Calu3 (cell line): ENCODE results near the gene RNF39. TPM values are rescaled to one million over a fixed set of nuclear protein-coding genes. Genes with fewer than 3 reads are reported as not detected.
A peak's percentile ranks its signal among the peaks of the same experiment; 100 is the strongest.

Source experiments
- BruUV-seq: library from RNA; stranded (reverse); fragments of 400-500 nt; replicated peaks from 2 replicates; lab custom pipeline; 2021; lab: Mats Ljungman, UMichigan
- CTCF ChIA-PET: fragments of 300-600 bp; sonication (Branson Sonifier 250); formaldehyde crosslinking; loops from one replicate; lab custom pipeline; 2022; ENCODE audit warnings: antibody characterized with exemption; lab: Charles Lee
- DNase-seq: peaks from one replicate; pipeline ENCODE4 v3.0.0; 2022
- H3K27ac Mint-ChIP-seq: one replicate; pipeline ENCODE4 v1.8.0; 2022; ENCODE audit warnings: mixed read lengths; ENCODE audit not compliant: unreplicated experiment
- H3K27me3 Mint-ChIP-seq: one replicate; pipeline ENCODE4 v1.8.0; 2022; ENCODE audit warnings: mixed read lengths; ENCODE audit not compliant: unreplicated experiment
- H3K36me3 Mint-ChIP-seq: one replicate; pipeline ENCODE4 v1.8.0; 2022; ENCODE audit warnings: mild to moderate bottlenecking, moderate library complexity, mixed read lengths; ENCODE audit not compliant: insufficient read depth, unreplicated experiment
- H3K4me1 Mint-ChIP-seq: one replicate; pipeline ENCODE4 v1.8.0; 2022; ENCODE audit warnings: mild to moderate bottlenecking, low read depth, mixed read lengths; ENCODE audit not compliant: unreplicated experiment
- H3K4me3 Mint-ChIP-seq: one replicate; pipeline ENCODE4 v1.8.0; 2022; ENCODE audit warnings: mild to moderate bottlenecking, low read depth, moderate library complexity, mixed read lengths; ENCODE audit not compliant: unreplicated experiment
- H3K9me3 Mint-ChIP-seq: one replicate; pipeline ENCODE4 v1.8.0; 2022; ENCODE audit warnings: low read depth, mixed read lengths; ENCODE audit not compliant: unreplicated experiment
- intact Hi-C: fragments of 100-400 bp; cut with micrococcal nuclease; formaldehyde crosslinking; loops from one replicate; pipeline ENCODE4 v1.10.0; 2022; ENCODE audit not compliant: unreplicated experiment
- total RNA-seq: library from RNA; stranded (reverse); gene quantifications from 2 replicates; pipeline ENCODE4 v1.2.3, GENCODE V29; 2022
- TF ChIP-seq, protein P1 (sequence below): fragments of 200-600 bp; IDR thresholded peaks from one replicate; pipeline ENCODE4 v1.8.0; 2022; ENCODE audit warnings: antibody characterized with exemption; ENCODE audit not compliant: unreplicated experiment

The RNF39 gene
- total RNA-seq, 1 experiment from 2014 or later: 1.3 TPM

DNA sequence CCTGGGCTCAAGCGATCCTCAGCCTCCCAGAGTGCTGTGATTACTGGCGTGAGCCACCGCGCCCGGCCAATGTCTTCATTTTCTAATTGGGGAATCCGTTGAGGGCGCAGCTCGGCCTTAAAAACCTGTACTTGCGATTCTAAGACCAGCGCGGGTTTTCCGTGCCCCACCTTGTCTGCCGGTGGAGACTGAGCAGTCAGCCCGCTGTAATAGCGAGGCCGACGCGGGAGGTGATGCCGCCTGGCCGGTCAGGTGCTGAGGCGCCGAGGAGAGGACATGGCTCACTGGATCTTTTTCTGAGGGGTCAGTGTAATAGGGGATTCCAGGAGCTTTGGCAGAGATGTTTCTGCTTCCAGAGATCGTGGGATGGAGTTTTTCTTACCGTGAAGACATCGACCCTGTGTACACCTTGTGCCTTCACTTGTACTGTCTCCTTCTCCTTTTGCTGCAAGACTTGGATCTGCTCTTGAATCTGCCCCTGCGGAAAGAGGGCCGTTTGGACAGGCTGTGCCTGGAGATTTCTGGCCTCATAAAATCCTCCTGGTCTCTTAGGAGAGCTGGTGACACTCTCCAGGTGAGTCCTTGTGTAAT is 35.8 kb upstream of the RNF39 start:
- H3K36me3 Mint-ChIP-seq: peaks cover 74% of the 10 kb centered on the region
- BruUV-seq: no TSS peak
- intact Hi-C loops: no loop called here
- H3K27ac Mint-ChIP-seq: peak overlapping the region; percentile 73
- peaks cover 35% of the 10 kb centered on the region for H3K4me1 Mint-ChIP-seq
- no peaks in the 10 kb centered on the region for H3K9me3 Mint-ChIP-seq
- CTCF ChIA-PET: interaction anchor here (2.9 to 5.1 kb wide), 2 partner anchors 8 to 19 kb away, joined by 25 to 31 read pairs; no protein-coding TSS in a partner anchor
- no peak for DNase-seq
- no peaks in the 10 kb centered on the region for H3K27me3 Mint-ChIP-seq
- peak overlapping the region; percentile 70 for H3K4me3 Mint-ChIP-seq
- TF ChIP-seq, protein P1, sequence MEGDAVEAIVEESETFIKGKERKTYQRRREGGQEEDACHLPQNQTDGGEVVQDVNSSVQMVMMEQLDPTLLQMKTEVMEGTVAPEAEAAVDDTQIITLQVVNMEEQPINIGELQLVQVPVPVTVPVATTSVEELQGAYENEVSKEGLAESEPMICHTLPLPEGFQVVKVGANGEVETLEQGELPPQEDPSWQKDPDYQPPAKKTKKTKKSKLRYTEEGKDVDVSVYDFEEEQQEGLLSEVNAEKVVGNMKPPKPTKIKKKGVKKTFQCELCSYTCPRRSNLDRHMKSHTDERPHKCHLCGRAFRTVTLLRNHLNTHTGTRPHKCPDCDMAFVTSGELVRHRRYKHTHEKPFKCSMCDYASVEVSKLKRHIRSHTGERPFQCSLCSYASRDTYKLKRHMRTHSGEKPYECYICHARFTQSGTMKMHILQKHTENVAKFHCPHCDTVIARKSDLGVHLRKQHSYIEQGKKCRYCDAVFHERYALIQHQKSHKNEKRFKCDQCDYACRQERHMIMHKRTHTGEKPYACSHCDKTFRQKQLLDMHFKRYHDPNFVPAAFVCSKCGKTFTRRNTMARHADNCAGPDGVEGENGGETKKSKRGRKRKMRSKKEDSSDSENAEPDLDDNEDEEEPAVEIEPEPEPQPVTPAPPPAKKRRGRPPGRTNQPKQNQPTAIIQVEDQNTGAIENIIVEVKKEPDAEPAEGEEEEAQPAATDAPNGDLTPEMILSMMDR: no peak

DNA sequence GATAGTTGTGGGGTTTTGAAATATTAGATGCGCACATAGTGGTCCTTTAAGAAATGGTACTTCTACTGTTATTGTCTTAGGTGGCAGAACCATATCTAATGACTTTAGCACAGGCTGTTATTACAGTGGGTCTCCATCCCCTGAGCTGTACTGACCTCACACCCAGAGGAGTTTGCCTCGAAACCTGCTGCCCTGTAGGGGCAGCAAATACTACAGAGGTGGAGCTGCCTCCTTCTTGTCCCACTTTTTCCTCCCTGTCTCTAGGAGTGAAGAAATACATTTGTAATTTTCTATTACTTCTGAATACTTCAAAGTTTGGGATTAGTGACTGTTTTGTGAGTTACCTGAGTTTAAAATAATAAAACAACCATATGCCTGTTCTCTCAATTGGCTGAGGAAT is 29.1 kb upstream of the RNF39 start:
- H3K4me3 Mint-ChIP-seq: no peak overlapping the region
- peak overlapping the region; percentile 46 for H3K27ac Mint-ChIP-seq
- no peaks in the 10 kb centered on the region for H3K9me3 Mint-ChIP-seq
- CTCF ChIA-PET: interaction anchor here (3.1 to 6.4 kb wide), 3 partner anchors 8 to 27 kb away, joined by 12 to 168 read pairs (median 25); partner anchors contain the start of gene TRIM31
- no peak for DNase-seq
- intact Hi-C loops: no loop called here
- H3K4me1 Mint-ChIP-seq: peaks cover 58% of the 10 kb centered on the region
- H3K27me3 Mint-ChIP-seq: no peaks in the 10 kb centered on the region
- TF ChIP-seq, protein P1: no peak
- H3K36me3 Mint-ChIP-seq: peaks cover 93% of the 10 kb centered on the region
- no TSS peak for BruUV-seq

DNA sequence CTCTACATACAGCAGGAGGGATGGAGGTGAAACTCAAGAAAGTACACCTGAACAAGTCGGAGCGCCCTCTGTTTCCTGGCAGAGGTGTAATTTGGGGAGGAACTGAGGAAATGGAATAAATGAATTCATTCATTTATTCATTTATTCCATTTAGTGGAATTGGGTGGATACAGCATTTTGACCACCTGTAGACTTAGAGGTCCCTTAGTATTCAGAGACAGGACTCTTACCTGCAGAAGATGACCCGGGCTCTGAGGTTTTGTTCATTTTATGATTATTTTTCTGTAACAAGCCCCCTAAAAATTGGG is 28.3 kb upstream of the RNF39 start:
- Mint-ChIP-seq H3K36me3 (peaks cover 89% of the 10 kb centered on the region), H3K9me3 (no peaks in the 10 kb centered on the region), H3K27me3 (no peaks in the 10 kb centered on the region), H3K27ac (peak overlapping the region; percentile 70), H3K4me3 (no peak overlapping the region), H3K4me1 (peaks cover 61% of the 10 kb centered on the region)
- CTCF ChIA-PET: interaction anchor here (0.7 to 6.4 kb wide), 7 partner anchors 8 to 83 kb away, joined by 3 to 168 read pairs (median 5); partner anchors contain the start of genes POLR1H and TRIM31
- intact Hi-C loops: loop anchor here (1.0 to 2.0 kb wide), 4 partner anchors 9 to 66 kb away; partner anchors contain the start of genes PPP1R11 and TRIM31
- BruUV-seq: no TSS peak
- TF ChIP-seq, protein P1: no peak
- DNase-seq: no peak

DNA sequence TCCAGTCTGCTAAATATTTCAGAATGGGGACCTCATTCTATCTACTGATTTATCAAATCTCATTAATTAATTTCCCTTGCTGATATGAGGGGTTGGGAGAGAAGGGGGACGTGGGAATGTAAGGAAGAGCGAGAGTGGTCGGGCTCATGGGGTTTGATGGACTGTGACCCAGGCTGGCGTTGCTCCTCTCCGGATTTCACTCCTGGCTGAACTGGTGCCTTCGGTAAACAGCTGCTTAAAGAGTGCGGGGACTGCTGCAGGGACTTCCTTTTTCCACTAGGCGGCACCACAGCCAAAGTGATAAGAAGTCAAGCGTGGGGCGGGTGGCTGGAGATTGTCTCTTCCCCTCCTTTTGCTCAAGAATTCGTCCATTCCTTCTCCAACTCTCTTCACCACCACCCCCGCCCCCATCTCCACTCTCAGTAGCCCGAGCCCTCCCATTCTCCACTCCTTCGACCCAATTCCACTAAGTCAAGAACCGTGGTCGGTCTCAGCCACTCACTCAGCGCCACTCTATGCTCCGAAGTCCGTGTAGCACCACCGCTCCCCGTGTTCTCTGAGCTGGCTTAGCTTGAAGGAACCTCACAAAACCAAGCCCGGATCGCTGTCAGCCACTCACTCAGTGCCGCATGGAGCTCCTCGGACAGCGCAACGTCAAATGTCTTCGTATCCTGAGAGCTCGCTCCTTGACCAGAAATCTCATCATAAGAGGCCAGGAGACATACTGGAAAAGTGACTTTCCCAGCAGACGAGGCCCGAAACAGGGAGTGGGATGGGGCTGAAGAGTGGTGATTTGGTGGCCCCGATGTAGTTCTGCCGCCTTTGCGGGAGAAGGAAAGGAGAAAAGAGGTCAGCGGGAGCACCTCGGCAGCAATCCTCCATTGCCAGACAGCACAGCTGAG is 27.7 kb upstream of the RNF39 start:
- CTCF ChIA-PET: interaction anchor here (0.7 to 6.4 kb wide), 13 partner anchors 9 to 265 kb away, joined by 3 to 168 read pairs (median 4); partner anchors contain the start of genes POLR1H, TRIM26, TRIM31 and TRIM40
- H3K4me3 Mint-ChIP-seq: peak overlapping the region; percentile 87
- peaks cover 61% of the 10 kb centered on the region for H3K4me1 Mint-ChIP-seq
- H3K36me3 Mint-ChIP-seq: peaks cover 89% of the 10 kb centered on the region
- DNase-seq: peak; percentile 90
- peak overlapping the region; percentile 70 for H3K27ac Mint-ChIP-seq
- H3K27me3 Mint-ChIP-seq: no peaks in the 10 kb centered on the region
- TSS peak; percentile 8 for BruUV-seq
- TF ChIP-seq, protein P1: peak; percentile 94
- intact Hi-C loops: loop anchor here (1.0 to 2.0 kb wide), 4 partner anchors 10 to 67 kb away; partner anchors contain the start of genes PPP1R11 and TRIM31
- no peaks in the 10 kb centered on the region for H3K9me3 Mint-ChIP-seq
